ENCODE data around the gene MAGED4B. TPM values are rescaled to one million over a fixed set of nuclear protein-coding genes. Genes with fewer than 3 reads are reported as not detected.
A peak's percentile ranks its signal among the peaks of the same experiment; 100 is the strongest.
"Not testable (repeated sequence)": the region's sequence is repeated elsewhere in the genome, so short reads cannot be mapped to it uniquely, and the experiment has no call there.

MAGED4B gene, protein sequence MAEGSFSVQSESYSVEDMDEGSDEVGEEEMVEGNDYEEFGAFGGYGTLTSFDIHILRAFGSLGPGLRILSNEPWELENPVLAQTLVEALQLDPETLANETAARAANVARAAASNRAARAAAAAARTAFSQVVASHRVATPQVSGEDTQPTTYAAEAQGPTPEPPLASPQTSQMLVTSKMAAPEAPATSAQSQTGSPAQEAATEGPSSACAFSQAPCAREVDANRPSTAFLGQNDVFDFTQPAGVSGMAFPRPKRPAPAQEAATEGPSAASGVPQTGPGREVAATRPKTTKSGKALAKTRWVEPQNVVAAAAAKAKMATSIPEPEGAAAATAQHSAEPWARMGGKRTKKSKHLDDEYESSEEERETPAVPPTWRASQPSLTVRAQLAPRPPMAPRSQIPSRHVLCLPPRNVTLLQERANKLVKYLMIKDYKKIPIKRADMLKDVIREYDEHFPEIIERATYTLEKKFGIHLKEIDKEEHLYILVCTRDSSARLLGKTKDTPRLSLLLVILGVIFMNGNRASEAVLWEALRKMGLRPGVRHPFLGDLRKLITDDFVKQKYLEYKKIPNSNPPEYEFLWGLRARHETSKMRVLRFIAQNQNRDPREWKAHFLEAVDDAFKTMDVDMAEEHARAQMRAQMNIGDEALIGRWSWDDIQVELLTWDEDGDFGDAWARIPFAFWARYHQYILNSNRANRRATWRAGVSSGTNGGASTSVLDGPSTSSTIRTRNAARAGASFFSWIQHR
- 0.92 TPM for total RNA-seq
- long read RNA-seq, partial matches to known transcripts, result 0 of 1 reads
- long read RNA-seq, other reads (novel, unspliced or antisense), result 0 of 1 reads

DNA sequence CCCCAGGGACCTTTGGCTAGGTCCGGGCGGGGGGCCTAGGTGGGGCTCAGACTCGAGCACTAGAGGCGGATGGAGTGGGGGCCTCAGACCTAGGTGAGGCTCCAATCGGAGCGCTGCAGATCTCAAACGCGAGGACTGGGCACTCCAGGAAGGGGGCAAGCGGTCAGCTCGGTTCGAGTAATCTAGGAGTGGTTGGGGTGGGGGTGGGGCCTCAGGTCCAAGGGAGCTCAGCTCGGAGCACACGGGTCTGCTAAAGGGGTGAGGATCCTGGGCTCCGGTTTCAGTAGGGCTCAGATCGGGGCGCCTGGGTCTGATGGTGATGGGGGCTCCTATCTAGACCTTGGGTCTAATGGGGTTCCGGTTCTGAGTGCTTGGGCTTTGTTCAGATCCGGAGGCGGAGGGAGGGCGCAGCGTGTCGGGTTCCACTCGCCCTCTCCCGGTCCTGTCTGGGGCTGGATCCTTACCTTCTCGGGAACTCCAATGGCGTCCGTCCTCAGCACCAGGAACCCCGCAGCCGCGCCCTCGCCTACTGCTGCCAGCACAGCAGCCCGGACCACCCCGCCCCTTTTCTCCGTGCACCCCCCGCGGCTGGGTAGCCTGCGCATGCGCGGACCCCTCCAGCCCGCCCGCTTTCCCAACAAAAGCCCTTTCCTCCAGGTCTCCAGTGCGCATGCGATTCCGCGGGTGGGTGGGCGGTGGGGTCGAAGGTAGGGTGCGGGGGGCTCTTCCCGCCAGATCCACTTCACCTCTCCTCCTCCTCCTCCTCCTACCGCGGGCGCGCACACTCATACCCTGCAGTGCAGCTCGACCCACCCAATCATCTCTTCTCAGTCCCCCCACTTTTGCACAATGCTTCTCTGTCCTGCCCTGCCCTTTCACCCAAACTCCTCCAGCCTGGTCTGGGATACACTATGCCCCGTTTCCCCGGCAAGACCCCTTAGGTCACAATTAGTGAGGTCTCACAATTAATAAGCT, at the start of gene MAGED4B:
Gene MAGED4B, minus strand, starts transcription at position 518 of the 975 bp plus-strand sequence. CDS start 1,011 bp downstream, outside the sequence.
- intact Hi-C loops (cut with micrococcal nuclease); DNase-seq: not testable (repeated sequence)
- peak; percentile 47 for ATAC-seq

- ATAC-seq (no peak), DNase-seq (no peak)
- intact Hi-C loops (cut with micrococcal nuclease), result no loop called here
Measured at GRCh38 chrX:52118262-52118661, 49.3 kb upstream of the MAGED4B start.

GRCh38 chrX:52082578-52082977, 13.6 kb upstream of the MAGED4B start:
- DNase-seq (no peak), ATAC-seq (no peak)
- intact Hi-C loops (cut with micrococcal nuclease), result no loop called here

DNA sequence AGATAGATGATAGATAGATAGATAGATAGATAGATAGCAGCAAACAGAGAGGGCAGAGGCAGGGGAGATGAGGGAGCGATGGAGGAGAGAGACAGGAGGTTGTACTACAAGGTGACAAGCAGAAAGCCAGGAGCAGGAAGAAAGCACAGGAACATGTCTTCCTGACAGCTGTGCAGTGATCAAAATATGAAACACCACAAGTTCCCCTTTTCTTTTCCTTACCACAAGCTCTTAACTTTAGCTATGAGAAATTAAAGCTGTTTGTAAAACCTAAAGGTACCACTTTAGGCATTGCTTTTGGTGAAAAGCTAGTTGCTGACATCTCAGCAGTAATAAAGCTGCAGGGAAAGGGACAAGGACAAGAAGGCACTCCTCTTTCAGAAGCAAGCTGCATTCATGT, 9.1 kb upstream of the MAGED4B start:
- no peak for ATAC-seq
- intact Hi-C loops (cut with micrococcal nuclease), result no loop called here

GRCh38 chrX:52042288-52042687, 26.7 kb downstream of the MAGED4B start:
- DNase-seq; ATAC-seq; intact Hi-C loops (cut with micrococcal nuclease): not testable (repeated sequence)

More for the DNA sequence above, 9.1 kb upstream of the MAGED4B start:
- no peak for DNase-seq

GRCh38 chrX:52034211-52034610, 34.8 kb downstream of the MAGED4B start:
- intact Hi-C loops (cut with micrococcal nuclease), result no loop called here
- ATAC-seq, result no peak
- no peak for DNase-seq

DNA sequence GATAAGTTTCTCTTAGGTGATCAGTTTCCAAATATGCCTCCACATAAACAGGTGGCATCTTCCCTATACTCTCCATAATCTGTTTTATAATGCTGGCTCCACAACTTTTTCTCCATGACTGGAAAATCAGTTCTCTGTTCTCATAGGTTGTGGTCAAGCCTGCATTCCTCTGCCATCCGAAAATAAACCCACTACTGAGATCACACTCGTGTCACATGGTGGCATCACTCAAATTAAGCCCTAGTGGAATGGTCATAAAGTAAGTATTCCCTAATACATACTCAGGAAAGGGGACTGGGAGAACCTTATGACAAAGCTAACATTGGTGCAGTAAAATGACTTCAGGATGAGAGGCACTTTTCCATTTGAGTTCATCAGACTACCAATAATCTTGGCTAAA, 37.6 kb downstream of the MAGED4B start:
- intact Hi-C loops (cut with micrococcal nuclease), result no loop called here

DNA sequence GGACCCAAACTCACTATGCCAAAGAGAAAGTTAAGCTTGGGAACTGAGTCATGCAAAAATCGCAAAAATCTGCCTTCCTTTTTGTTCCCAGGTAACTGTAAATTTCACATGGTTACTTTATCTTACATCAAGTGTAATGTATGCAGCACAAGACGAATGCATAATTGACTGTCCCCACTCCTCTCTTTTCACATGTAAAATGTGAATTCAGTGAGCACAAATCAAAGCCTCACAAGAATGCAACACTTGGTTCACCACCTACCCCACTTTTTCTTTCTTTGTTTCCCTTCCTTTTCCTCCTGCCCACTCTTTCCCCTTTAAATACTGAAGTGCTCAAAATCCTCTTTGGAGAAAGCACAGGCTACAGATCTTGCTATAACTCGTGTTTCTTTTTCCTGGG, 53.2 kb downstream of the MAGED4B start:
- intact Hi-C loops (cut with micrococcal nuclease), result no loop called here
- ATAC-seq (no peak), DNase-seq (no peak)

More for the DNA sequence above, 37.6 kb downstream of the MAGED4B start:
- DNase-seq, result no peak
- no peak for ATAC-seq

Other genes starting within 250 kb of the MAGED4B start
- 68.3 TPM for gene MAGED1, start 175.6 kb downstream of the MAGED4B start, total RNA-seq
- 1.1 TPM for gene MAGED4, start 115.7 kb upstream of the MAGED4B start, total RNA-seq

All from left ventricle myocardium superior (tissue), 1 donor.